ENCODE data around the gene PDCD10.
A peak's percentile ranks its signal among the peaks of the same experiment; 100 is the strongest.

The PDCD10 gene

GRCh38 chr3:167733961-167734497 lies 663 bp downstream of the PDCD10 start:
- DNase-seq: no peak

- DNase-seq: no peak
These were observed 2.2 kb downstream of the PDCD10 start for GRCh38 chr3:167732313-167733065.

DNA sequence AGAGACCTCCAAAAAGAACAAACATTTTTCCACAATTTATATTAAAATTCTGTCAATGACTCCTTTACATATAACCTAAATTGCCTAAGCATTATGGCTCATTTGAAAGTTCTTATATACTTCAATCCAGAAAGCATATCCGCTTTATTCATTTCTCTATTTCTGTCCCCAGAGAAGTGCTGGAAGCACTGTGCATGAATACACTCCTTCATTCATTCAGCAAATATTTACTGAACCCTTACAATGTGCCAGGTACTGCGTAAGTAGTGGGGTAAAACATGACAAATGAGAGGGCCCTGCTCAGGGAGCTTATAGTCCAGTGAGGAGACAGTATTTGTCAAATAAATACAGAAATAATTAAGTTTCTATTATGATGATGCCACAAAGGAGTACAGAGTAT lies 3.3 kb downstream of the PDCD10 start:
- no peak for DNase-seq

DNA sequence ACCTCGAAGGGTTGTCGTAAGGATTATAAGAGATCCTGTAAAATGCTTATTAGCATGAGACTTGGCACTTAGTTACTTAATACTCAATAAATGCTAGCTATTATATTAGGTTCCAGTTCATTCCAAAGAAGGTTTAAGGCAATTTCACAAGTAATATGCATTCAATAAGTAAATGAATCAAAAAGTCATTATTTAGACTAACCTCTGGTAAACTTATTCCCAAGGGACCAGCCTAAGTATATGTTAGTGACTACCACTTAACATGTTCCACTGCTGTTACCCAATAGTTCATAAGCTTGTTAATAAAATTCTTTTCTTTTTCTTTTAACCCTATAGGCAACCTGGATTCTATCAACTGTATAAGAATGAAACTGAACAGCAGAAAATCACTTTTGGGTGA lies 5.1 kb downstream of the PDCD10 start:
- DNase-seq: no peak

DNA sequence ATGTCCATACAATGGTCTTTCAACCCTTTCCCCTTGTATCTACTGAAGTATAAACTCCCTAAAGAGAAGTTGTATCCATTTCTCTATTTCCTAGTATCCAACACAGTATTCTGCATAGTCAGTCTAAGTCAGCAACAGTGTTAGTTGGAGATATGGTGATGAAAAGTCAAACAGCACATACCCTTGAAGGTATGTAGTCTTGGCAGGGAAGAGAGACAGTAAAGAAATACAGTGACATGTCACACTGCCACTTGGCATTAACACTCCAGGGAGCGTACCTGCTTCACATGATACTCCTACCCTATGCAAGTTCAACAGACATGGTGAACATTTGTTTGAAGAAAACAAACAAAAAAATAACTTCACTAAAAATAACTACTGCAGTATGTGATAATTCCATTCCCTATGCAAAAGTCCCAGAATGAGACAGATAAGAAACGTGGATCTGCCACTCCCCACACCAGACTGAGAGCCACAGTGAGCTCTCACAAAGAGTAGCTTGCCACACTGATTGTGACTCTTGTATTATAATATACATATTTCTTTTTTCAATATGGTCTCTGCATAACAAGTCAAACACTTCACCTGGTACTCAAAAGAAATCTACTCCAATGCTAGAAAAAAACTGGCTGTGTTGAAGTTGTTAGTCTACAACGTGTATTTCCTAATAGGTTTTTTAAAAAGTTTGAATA lies 5.9 kb downstream of the PDCD10 start:
- DNase-seq: no peak

DNA sequence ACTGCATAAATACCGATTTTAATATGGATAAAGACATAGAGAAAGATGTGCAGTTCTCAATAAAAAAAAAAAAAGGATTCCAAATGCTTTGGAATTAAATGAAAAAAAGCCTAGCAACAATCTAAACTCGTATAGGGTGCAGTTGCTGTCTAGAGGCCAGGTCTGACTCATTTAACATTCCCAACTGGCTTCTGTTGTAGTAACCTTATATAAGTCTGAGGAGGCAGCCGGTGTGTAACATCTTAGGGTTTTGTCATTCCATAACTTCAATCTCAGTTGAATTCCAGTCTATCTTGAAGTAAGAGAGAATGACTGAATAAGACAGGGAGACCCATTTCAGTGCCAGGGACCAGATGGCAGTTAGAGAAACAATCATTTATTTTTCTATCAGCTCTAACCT lies 6.5 kb downstream of the PDCD10 start:
- DNase-seq: no peak

DNA sequence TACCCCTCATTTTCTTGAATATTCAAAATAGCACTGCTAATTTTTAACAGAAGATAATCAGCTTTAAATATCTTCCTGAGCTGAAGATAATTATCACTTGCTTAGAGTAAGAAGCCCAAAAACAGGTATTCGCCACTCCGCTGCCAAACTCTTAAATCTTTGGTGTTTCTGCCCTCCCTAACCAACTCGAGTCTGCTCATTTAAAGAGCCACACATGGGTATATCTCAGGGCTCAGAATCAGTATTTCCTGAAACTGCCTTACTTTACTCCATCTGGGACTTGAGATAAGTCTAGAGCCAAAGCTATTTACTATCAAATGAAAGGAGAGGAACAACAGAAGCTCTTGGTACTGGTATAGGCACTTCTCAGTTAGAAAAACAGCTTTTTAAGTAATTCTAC lies 10.8 kb downstream of the PDCD10 start:
- no peak for DNase-seq

- no peak for DNase-seq
These were observed 11.6 kb downstream of the PDCD10 start for GRCh38 chr3:167723025-167723512.

GRCh38 chr3:167718582-167718981 lies 16.1 kb downstream of the PDCD10 start:
- no peak for DNase-seq

DNA sequence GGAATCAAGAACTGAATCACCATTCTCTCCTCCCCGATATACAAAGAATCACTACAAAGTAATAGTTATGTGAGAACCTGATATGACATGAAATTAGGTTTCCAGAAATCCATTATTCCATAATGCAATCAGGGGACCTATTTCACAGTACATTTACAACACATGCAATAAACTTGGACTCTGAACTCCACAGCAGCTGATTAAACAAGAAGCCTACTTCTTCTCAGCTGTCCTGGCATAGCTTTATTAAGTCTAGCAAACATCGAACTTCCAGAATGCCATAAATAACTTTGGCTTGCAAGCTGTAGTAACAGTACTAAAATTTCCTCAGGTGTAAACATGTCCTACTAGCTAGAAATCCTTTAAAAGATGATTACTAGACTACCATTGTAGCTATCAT lies 17.8 kb downstream of the PDCD10 start:
- no peak for DNase-seq

DNA sequence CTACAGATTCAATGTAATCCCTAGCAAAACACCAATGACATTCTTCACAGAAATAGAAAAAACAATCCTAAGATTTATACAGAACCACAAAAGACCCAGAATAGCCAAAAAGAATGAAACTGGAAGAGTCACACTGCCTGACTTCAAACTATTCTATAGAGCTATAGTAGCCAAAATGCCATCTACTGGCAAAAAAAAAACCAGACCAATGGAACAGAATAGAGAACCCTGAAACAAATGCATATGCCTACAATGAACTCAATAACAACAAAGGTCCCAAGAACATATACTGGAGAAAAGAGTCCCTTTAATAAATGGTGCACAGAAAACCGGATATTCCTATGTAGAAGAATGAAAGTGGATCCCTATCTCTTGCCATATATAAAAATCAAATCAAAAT lies 19.8 kb downstream of the PDCD10 start:
- DNase-seq: no peak

DNA sequence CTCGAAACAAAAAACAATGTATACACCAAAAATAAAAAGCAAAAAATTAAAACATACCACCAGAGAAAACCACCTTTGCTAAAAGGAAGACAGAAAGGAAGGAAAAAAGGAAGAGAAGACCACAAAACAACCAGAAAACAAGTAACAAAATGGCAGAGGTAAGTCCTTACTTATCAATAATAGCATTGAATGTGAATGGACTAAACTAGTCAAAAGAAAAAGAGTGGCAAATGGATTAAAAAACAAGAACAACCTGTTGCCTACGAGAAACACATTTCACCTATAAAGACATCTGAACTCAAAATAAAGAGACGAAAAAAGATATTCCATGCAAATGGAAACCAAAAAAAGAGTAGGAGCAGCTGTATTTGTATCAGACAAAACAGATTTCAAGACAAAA lies 22.2 kb downstream of the PDCD10 start:
- no peak for DNase-seq

GRCh38 chr3:167711439-167711838 lies 23.3 kb downstream of the PDCD10 start:
- no peak for DNase-seq

DNA sequence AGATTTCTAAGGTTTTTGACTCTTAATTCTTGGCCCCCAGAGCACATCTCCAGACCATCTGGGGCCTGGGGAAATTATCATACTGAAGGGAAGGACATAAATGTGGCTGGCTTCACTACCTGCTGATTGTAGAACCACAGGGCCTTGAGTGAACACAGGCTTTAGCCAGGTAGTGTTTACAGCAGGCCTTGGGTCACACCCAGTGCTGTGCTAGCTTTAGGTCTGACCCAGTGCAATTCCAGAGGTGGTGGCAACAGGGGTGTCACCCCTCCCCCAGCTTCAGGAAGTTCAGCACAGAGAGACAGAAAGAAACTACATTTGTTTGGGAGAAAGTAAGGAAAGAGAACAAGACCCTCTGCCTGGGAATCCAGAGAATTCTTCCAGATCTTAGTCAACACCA lies 24.1 kb downstream of the PDCD10 start:
- no peak for DNase-seq

GRCh38 chr3:167709690-167710089 lies 25.0 kb downstream of the PDCD10 start:
- DNase-seq: no peak

DNA sequence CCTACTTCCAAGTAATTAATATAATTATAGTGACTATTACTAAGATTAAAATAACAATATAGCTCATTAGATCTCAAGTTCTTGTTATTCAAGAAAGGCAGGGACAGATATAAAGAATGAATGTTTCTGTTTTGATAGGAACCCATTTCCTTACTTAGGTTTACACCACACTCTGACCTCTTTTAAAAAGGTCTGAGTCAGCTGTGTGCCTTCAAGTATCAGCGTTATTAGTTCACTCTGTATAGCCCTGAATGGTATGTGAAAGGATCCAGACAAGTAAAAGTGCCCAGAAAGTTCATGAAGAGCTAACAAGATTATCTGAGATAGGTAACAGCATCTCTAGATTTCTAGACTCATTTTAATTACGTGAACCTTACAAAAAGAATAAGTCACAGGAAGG lies 28.9 kb downstream of the PDCD10 start:
- DNase-seq: no peak

GRCh38 chr3:167700926-167701325 lies 33.8 kb downstream of the PDCD10 start:
- DNase-seq: no peak

- DNase-seq: no peak
These were observed 34.6 kb downstream of the PDCD10 start for GRCh38 chr3:167700046-167700445.

DNA sequence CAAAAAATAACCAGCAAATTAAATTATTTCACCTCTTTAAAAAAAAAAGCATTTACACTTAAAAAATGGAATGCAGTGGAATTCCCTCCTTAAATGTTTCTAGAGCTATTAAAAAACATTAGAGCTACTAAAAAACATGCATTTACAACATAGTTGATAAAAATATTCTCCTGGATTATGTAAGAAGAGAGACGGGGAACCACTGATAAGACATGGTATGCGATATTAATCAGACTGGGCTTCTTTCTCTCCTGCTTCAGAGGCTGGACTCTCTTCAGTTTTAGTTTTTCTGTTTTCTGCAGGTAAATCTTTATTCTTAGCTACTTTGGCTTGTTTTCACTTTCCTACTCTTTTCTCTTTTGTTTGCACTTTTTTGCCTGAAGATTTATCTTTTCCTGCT lies 40.6 kb downstream of the PDCD10 start:
- DNase-seq: no peak

DNA sequence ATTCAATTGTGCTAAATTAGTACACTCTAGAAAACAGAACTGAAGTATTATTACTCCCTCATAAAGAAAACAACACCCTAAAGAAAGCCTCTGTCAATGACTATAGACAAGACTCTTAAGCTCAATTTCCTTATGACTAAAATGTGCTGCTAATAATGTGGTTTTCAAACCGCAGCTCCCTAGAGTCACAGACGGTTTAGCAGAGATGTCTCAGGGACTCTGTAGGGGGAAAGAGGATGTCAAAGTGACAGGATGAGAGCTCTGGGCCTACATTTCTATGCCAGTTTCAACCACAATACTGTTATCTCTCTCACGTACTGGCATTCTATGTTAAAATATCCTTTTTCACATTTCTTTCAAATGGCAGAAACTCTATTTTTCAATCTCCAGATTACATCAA lies 43.3 kb downstream of the PDCD10 start:
- DNase-seq: peak; percentile 49

GRCh38 chr3:167684388-167684993 lies 50.2 kb downstream of the PDCD10 start:
- DNase-seq: peak; percentile 80

GRCh38 chr3:167679526-167679925 lies 55.2 kb downstream of the PDCD10 start:
- no peak for DNase-seq

DNA sequence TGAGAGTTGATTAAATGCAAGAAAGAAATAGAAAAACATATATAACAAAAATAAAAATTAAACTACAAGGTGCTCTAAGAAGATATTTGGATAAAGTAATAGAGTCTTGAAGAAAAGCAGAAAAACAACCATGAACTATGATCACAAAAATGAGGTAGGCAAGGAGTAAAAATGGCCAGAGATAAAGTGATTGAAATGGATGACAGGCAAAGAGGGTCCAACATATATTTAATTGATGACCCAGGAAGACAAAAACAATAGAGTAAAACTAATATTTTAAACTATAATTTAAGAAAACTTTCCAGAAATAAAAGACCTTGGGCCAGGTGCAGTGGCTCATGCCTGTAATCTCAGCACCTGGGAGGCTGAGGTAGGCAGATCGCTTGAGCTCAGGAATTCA lies 58.8 kb downstream of the PDCD10 start:
- no peak for DNase-seq

GRCh38 chr3:167673221-167673620 lies 61.5 kb downstream of the PDCD10 start:
- no peak for DNase-seq

Measured in CD4-positive, alpha-beta T cell treated with Interleukin-17A for 1 hour (primary cell).